NCI-H146 treated with DMSO at 0.1 percent for 48 hours (cell line): ENCODE measurements around the gene FMO4.
"Not testable (repeated sequence)": the region's sequence is repeated elsewhere in the genome, so short reads cannot be mapped to it uniquely, and the experiment has no call there.

ENCODE experiments used
- DNase-seq: peaks from one replicate; lab custom pipeline; 2025; ENCODE audit not compliant: unreplicated experiment; lab: John Stamatoyannopoulos, UW

The FMO4 gene

DNA sequence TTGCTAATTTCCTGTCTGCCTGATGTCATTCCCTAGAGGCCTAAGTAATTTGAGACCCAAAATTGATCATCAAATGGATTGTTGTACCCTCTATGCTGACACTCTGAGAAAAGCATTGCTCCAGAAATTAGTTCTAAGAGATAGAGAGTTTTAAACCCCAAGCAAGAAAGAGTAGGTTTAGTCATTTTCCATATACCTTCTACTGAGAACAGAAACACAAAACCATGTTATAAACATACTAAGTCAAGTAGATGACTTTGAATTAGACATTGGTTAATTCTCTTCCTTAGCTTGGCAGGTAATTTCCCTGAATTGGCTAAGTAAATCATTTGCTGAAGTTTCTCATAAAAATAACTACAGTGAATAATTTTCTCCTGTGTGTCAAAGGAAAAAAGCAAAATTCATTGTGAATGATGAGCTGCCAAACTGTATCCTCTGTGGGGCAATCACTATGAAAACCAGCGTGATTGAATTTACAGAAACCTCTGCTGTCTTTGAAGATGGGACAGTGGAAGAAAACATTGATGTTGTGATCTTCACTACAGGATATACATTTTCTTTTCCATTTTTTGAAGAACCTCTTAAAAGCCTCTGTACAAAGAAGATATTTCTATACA is 20.1 kb downstream of the FMO4 start:
- DNase-seq: no peak

DNA sequence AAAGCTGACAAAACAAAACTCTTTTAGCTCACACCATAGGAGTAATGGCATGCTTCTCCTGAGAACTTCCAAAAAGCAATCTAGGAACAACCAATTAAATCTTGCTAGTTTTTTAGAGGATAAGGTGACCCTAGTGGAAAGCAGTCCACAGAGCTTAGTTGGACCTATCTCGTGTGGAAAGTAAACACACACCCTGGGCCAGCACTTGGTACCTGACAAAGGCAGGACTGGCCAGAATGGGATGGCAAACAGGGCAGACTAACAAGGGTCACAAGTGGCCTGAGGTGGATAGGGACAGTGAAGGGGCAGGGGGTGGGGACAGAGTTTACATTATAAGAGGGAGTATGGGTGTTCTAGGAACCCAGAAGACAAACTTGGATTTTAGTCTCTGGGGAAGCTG is 22.0 kb downstream of the FMO4 start:
- DNase-seq: no peak

DNA sequence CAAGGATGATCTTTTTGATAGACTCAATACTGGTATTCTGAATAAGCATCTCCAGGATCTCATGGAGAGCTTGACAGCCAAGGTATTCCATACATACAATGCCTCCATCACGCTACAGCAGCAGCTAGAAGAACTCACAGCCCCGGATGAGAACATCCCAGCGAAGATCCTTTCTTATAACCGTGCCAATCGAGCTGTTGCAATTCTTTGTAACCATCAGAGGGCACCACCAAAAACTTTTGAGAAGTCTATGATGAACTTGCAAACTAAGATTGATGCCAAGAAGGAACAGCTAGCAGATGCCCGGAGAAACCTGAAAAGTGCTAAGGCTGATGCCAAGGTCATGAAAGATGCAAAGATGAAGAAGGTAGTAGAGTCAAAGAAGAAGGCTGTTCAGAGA is 25.4 kb downstream of the FMO4 start:
- not testable (repeated sequence) for DNase-seq

DNA sequence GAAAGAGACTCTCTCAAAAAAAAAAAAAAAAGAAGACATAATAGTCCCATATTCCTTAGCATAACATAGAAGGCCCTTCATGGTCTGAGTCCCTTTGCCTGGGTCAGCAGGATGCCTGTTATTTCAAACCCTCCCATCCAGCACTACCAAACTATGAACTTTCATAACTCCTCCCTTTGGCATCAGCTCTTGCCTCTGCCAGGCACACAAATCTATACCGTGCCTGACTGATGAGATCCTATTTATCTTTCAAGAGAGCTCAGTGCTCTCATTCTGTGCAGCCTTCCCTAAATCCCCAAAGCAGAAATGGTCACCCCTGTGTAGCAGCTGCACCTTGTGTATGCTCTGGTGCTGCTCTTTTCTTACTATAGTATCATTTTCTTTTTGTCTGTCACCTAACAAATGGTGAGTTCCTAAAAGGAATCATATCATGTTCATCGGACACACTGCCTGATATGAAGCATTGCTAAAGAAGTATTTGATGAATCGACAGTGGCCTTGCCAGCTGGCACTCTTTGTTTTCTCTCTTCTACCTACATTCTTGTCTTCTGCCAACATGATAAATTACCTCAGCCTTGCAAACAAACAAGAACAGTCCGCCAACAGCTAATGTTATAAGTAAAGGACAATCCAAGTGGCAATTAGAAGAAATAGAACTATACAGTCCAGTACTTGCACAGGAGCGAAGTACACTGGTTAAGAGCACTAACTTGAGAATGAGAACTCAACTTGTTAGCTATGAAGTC is 29.9 kb downstream of the FMO4 start:
- no peak for DNase-seq

DNA sequence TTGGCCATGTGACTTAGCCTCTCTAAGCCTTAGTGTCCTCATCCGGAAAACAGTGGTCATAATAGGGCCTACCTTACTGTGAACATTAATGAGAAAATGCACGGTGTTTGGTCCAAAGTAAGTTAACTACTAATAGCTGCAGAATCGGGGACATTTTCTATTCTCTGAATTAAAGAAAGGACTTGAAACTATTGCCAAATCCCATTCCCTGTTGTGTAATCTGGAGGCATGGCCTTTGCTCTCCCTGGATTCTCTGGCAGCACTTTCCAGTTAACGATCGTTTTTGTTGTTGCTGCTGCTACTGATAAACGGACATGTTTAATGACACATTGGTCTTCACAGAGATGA is 30.5 kb downstream of the FMO4 start:
- no peak for DNase-seq

DNA sequence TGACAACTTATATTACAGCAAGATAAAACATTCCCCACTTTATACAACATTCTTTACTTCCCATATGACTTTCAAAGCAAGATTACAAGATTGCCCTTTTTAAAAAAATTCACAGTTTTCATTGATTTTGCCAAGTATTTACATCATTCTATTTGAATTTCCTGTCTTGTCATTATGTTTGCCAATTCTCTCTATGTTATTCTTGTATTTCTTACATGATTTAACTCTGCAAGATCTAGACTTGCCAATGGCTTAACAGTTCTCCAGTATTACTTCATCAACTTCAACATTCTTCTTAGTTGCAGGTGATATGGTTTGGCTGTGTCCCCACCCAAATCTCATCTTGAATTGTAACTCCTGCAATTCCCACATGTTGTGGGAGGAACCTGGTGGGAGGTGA is 31.6 kb downstream of the FMO4 start:
- DNase-seq: no peak

DNA sequence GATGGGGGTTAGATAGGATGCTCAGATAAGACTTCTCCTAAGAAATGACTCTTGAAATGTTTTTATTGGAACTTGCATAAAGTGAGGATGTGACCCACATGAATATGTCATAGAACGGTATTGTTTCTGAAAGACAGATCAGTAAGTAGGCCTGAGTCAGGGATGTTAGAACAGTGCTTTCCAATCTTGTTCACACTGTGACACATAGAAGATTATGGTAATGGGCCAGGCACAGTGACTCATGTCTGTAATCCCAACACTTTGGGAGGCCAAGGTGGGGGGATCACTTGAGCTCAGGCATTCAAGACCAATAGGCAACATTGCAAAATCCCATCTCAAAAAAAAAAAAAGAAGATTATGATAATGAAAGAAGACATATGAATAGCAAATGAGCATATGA is 32.9 kb downstream of the FMO4 start:
- no peak for DNase-seq

DNA sequence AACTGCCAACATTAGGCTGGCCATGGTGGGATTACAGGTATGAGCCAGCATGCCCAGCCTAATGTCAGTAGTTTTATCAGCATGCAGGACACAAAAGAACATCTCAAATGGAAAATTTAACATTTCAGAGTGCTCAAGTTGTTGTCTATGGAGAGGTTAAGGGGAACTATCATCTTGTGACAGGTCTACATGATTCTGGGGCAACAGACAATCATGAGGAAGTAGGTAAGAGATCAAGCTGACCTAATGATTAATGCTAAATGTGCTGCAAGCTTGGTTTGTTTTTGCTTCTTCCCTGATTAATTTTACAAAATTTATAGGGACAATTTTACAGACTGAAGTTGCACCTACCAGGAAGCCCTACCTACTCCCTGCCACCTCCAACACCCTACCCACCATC is 36.6 kb downstream of the FMO4 start:
- DNase-seq: no peak

DNA sequence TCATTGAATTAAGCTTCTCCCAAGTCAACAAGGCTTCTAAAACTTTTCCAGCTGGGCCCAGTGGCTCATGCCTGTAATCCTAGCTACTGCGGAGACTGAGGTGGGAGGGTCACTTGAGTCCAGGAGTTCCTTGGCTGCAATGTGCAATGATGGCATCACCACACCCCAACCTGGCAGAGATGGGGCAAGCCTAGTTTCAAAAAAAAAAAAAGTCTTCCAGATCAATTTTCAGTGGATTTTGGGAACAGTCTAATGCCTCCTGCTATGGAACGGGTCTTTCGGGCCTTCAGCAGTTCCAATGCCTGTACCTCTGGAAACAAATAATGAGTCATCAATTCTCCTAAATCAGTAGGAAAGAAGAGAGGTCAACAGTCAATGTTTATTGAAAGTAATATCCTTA is 38.0 kb downstream of the FMO4 start:
- DNase-seq: no peak

DNA sequence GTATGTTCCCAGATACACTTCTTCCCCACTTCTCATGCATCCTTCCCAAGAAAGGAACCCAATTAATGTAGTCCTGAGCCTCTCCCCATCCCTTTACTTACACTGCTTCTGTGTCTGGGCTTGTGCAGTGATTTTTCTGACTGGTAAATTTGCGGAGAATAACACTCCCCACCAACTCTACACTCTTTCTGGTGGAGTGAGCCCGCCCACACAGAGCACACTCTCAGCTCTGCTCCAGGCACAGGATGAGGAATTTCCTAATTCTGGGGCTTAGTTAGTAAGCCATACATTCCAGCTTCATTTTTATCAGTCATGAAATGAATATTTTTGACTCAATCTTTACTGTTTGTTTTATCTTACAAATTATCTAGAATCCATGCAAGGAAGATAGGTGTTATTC is 38.6 kb downstream of the FMO4 start:
- DNase-seq: no peak

DNA sequence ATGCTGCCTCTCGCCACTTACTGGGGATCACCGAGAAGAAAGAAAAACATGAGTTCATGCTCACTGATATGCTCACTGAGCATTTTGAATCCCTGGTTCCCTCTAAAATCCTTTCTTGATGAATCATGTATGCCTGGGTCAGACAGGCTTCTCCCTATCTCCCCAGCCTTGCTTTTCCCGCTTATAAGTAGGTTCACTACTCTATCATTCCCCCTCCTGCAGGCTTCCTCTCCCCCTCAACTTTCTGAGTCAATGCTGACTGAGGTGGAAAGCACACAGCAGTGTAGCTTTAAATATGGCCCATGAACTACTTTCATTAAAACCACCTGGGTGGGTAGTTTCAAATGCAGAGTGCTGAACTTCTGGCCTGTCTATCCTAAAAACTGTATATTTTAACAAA is 41.7 kb downstream of the FMO4 start:
- DNase-seq: no peak

DNA sequence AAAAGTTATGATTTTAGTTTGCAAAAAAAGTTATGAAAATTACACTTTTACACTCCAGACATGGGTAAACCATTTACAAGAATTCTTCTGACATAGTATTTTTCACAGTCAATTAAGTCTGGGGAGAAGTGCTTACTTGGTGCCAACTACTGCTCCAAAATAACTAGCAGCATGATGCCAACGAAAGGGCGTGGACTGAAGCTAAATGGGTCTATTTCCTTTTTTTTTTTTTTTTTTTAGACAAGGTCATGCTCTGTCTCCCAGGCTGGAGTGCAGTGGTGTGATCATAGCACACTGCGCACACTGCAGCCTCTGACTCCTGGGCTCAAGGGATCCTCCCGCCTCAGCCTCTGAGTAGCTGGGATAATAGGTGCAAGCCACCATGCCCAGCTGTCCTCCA is 43.2 kb downstream of the FMO4 start:
- no peak for DNase-seq

DNA sequence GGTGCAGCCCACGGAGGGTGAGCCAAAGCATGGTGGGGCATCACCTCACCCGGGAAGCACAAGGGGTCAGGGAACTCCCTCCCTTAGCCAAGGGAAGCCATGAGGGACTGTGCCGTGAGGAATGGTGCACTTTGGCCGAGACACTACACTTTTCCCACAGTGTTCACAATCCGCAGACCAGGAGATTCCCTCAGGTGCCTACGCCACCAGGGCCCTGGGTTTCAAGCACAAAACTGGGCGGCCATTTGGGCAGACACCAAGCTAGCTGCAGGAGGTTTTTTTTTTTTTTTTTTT is 45.3 kb downstream of the FMO4 start:
- not testable (repeated sequence) for DNase-seq

DNA sequence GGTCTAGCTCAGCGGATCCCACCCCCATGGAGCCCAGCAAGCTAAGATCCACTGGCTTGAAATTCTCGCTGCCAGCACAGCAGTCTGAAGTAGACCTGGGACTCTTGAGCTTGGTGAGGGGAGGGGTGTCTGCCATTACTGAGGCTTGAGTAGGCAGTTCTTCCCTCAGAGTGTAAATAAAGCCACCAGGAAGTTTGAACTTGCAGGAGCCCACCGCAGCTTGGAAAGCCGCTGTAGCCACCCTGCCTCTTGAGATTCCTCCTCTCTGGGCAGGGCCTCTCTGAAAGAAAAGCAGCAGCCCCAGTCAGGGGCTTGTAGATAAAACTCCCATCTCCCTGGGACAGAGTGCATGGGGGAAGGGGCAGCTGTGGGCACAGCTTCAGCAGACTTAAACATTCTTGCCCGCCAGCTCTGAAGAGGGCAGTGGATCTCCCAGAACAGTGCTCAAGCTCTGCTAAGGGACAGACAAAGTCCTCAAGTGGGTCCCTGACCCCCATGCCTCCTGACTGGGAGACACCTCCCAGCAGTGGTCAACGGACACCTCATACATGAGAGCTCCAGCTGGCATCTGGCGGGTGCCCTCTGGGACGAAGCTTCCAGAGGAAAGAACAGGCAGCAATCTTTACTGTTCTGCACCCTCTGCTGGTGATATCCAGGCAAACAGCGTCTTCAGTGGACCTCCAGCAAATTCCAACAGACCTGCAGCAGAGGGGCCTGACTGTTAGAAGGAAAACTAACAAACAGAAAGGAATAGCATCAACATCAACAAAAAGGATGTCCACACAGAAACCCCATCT is 45.9 kb downstream of the FMO4 start:
- DNase-seq: not testable (repeated sequence)

DNA sequence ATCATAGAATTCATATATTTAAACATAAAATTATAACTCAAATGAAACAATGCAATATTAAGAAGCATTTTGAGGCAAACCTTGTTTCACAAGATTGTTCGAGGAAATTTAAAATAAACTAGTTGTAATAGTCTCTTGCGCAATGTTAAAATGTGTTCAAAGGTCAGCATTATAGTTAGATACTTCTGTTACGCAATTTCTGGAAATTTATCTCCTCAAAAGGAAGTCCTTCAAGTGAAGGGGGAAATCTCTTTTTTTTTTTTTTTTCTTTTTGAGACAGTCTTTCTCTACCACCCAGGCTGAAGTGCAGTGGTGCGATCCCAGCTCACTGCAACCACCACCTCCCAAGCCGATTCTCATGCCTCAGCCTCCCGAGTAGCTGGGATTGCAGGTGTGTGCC is 52.1 kb downstream of the FMO4 start:
- DNase-seq: no peak

DNA sequence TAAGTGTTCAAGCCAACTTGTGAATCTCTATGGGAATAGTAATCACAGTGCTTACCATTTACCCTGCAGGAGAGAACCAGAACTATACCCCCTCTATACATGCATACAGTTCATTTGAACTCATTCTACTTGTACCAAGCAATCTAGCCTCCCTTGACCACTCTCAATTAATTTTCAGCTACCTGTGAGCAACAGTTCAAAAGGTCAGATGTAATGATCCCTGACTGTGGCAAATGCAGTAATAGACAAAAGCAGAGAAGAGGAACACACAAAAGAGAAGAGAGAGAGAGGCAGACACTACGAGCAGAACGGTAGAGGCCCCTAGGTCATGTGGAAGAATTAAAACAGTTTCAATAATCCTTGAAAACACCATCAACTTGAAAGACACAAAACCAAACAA is 52.8 kb downstream of the FMO4 start:
- no peak for DNase-seq

DNA sequence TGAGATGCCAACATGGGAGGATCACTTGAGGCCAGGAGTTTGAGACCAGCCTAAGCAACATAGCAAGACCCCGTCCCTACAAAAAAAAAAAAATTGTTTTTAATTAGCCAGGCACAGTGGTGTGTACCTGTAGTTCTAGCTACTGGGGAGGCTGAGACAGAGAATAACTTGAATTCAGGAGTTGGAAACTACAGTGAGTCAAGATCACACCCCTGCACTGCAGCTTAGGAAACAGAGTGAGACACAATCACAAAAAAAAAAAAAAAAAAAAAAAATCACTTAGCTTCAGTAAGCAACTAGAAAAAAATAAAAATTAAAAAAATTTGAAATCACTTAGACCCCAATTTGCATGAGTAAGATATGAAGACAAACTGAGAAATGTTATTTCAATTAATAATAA is 53.5 kb downstream of the FMO4 start:
- no peak for DNase-seq

DNA sequence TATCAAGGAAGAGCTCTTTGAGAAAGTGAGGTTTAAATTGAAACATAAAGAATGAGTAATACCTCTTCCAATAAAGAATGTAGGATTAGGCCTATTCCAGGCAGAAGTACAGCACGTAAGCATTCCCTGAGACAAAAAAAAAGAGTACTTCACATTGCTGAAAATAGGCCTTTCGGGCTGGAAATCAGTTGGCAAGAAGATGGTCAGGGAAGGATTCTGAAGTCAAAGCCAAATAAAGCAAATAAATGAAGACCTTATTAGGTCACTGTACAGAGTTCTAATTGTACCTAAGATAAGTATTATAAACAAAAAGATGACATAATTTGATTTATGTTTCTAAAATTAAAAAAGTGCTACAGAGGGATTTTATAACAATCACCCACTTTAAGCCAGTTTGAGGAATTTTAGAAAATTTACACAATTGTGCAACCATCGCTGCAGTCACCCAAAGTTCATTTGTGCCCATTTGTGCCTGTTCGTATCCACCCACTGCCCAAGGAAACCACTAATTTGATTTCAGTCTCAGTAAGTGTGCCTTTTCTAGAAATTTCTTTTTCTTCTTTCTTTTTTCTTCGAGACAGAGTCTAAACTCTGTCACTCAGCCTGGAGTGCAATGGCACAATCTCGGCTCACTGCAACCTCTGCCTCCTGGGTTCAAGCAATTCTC is 58.6 kb downstream of the FMO4 start:
- DNase-seq: no peak

DNA sequence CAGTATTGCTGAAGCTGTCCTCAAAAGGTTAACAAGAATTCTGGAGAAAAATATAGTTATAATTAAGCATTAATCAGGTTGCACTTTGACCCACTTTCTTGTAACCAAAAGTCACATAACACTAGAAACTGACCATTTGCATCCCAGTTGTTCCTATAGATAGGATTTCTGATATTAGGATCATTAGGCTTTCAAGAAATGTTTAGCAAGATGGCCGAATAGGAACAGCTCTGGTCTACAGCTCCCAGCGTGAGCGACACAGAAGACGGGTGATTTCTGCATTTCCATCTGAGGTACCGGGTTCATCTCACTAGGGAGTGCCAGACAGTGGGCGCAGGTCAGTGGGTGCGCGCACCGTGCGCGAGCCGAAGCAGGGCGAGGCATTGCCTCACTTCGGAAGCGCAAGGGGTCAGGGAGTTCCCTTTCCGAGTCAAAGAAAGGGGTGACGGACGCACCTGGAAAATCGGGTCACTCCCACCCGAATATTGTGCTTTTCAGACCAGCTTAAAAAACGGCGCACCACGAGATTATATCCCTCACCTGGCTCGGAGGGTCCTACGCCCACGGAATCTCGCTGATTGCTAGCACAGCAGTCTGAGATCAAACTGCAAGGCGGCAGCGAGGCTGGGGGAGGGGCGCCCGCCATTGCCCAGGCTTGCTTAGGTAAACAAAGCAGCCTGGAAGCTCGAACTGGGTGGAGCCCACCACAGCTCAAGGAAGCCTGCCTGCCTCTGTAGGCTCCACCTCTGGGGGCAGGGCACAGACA is 59.6 kb downstream of the FMO4 start:
- DNase-seq: not testable (repeated sequence)

DNA sequence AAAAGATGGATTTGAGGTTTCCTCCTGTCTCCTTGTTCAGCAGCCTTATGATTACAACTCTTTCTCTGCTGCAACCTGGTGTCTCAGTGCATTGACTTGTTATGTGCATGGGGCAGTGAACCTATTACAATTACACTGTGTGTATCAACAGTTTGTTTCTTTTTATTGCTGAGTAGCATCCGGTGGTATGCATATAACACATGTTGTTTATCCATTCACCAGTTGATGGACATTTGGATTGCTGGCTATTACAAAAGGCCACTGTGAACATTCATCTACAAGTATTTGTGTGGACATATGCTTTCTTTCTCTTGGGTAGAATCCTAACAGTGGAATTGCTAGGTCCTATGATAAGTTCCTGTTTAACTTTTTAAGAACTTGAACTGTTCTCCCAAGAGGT is 65.9 kb downstream of the FMO4 start:
- DNase-seq: no peak

DNA sequence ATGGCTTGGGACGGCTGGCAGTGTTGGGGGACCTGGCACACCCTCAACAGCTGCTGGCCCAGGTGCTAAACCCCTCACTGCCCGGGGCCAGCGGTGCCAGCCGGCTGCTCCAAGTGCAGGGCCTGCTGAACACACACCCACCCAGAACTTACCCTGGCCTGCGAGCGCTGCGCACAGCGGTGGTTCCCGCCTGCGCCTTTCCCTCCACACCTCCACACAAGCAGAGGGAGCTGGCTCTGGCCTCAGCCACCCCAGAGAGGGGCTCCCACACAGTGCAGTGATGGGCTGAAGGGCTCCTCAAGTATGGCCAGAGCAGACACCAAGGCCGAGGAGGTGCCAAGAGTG is 67.9 kb downstream of the FMO4 start:
- no peak for DNase-seq
